IMR-90 (cell line): ENCODE data around the gene PXDC1. TPM values are rescaled to one million over a fixed set of nuclear protein-coding genes. Genes with fewer than 3 reads are reported as not detected.

Source experiments
- ATAC-seq: fragments of 200-7000 bp; cut with Tn5 transposase; 2 replicates; pipeline ENCODE4 v1.9.1; 2020; ENCODE audit warnings: low read depth, mild to moderate bottlenecking, moderate library complexity
- BruUV-seq: library from RNA; stranded (reverse); fragments of 400-500 nt; replicated peaks from 2 replicates; lab custom pipeline; 2021; lab: Mats Ljungman, UMichigan
- CTCF ChIA-PET: fragments of 300-600 bp; formaldehyde crosslinking; extraction: SDS; loops from one replicate; lab custom pipeline; 2021; ENCODE audit warnings: antibody characterized with exemption; lab: Yijun Ruan, JAX
- POLR2A ChIA-PET: fragments of 300-600 bp; sonication (Branson Sonifier 250); formaldehyde crosslinking; loops from one replicate; lab custom pipeline; 2022; ENCODE audit warnings: antibody characterized with exemption; ENCODE audit not compliant: unreplicated experiment; lab: Charles Lee
- DNase-seq: peaks from one replicate; pipeline ENCODE4 v3.0.0; 2013
- H2AFZ ChIP-seq: replicated peaks from 2 replicates; pipeline ENCODE3; 2013; ENCODE audit warnings: low read length, mild to moderate bottlenecking; ENCODE audit not compliant: poor library complexity
- H2AK5ac ChIP-seq: 2 replicates; pipeline ENCODE4 v1.6.1; 2013; ENCODE audit warnings: low read depth, low read length, inconsistent platforms
- H2AK9ac ChIP-seq: replicated peaks from 2 replicates; pipeline ENCODE3; 2013; ENCODE audit warnings: mild to moderate bottlenecking, low read depth, low read length, moderate library complexity; ENCODE audit not compliant: poor library complexity
- H2BK120ac ChIP-seq: 2 replicates; pipeline ENCODE4 v1.6.1; 2013; ENCODE audit warnings: low read depth, low read length, inconsistent platforms
- H2BK15ac ChIP-seq: 3 replicates; pipeline ENCODE4 v1.6.1; 2013; ENCODE audit warnings: low read depth, low read length, inconsistent platforms
- H2BK20ac ChIP-seq: 2 replicates; pipeline ENCODE4 v1.6.1; 2013; ENCODE audit warnings: low read depth, mild to moderate bottlenecking, inconsistent platforms, low read length, moderate library complexity
- H2BK5ac ChIP-seq: 2 replicates; pipeline ENCODE4 v1.6.1; 2013; ENCODE audit warnings: mild to moderate bottlenecking, low read depth, low read length, inconsistent platforms; ENCODE audit not compliant: poor library complexity, severe bottlenecking
- H3K14ac ChIP-seq: replicated peaks from 2 replicates; pipeline ENCODE4 v1.6.1; 2013; ENCODE audit warnings: low read depth, low read length, inconsistent platforms
- H3K18ac ChIP-seq: 2 replicates; pipeline ENCODE4 v1.6.1; 2013; ENCODE audit warnings: low read depth, low read length, control low read depth
- H3K23ac ChIP-seq: 2 replicates; pipeline ENCODE4 v1.6.1; 2013; ENCODE audit warnings: low read depth, low read length, inconsistent platforms
- H3K27ac ChIP-seq: 2 replicates; pipeline ENCODE4 v1.5.1; 2013; ENCODE audit warnings: mild to moderate bottlenecking, control low read depth, low read length; ENCODE audit not compliant: insufficient read depth
- H3K27me3 ChIP-seq: 2 replicates; pipeline ENCODE4 v1.6.1; 2013; ENCODE audit warnings: low read length; ENCODE audit not compliant: control insufficient read depth, insufficient read depth
- H3K36me3 ChIP-seq: 2 replicates; pipeline ENCODE4 v1.6.1; 2013; ENCODE audit warnings: low read length, mixed read lengths; ENCODE audit not compliant: control insufficient read depth, insufficient read depth
- H3K4ac ChIP-seq: 2 replicates; pipeline ENCODE4 v1.6.1; 2013; ENCODE audit warnings: low read depth, low read length, inconsistent platforms
- H3K4me1 ChIP-seq: 2 replicates; pipeline ENCODE4 v1.6.1; 2013; ENCODE audit warnings: low read length, mixed read lengths; ENCODE audit not compliant: control insufficient read depth, insufficient read depth
- H3K4me2 ChIP-seq: 2 replicates; pipeline ENCODE4 v1.6.1; 2013; ENCODE audit warnings: low read depth, mild to moderate bottlenecking, control low read depth, low read length, moderate library complexity
- H3K4me3 ChIP-seq: 2 replicates; pipeline ENCODE4 v1.5.1; 2013; ENCODE audit warnings: low read depth, mild to moderate bottlenecking, control low read depth, low read length, moderate library complexity; ENCODE audit not compliant: insufficient read depth
- H3K56ac ChIP-seq: 2 replicates; pipeline ENCODE4 v1.6.1; 2013; ENCODE audit warnings: low read length, inconsistent platforms; ENCODE audit not compliant: insufficient read depth; ENCODE audit errors: extremely low read depth
- H3K79me1 ChIP-seq, 2 experiments: 2 replicates each; pipeline ENCODE4 v1.6.1; 2013; ENCODE audit warnings: low read length in 2 of 2, inconsistent platforms in 1 of 2, low read depth in 1 of 2
- H3K9ac ChIP-seq: 2 replicates; pipeline ENCODE4 v1.6.1; 2013; ENCODE audit warnings: low read depth, low read length, control low read depth
- H3K9me1 ChIP-seq: 2 replicates; pipeline ENCODE4 v1.6.1; 2013; ENCODE audit warnings: low read length, inconsistent platforms; ENCODE audit not compliant: insufficient read depth
- H3K9me3 ChIP-seq: 2 replicates; pipeline ENCODE4 v1.6.1; 2013; ENCODE audit warnings: low read length; ENCODE audit not compliant: control insufficient read depth, insufficient read depth
- H4K20me1 ChIP-seq: 2 replicates; pipeline ENCODE4 v1.6.1; 2013; ENCODE audit warnings: low read length, inconsistent platforms; ENCODE audit not compliant: insufficient read depth
- H4K5ac ChIP-seq: 2 replicates; pipeline ENCODE4 v1.6.1; 2013; ENCODE audit warnings: mild to moderate bottlenecking, low read depth, low read length, control low read depth
- H4K8ac ChIP-seq, 2 experiments: 2 replicates each; pipeline ENCODE4 v1.6.1; 2013; ENCODE audit warnings: low read depth in 2 of 2, low read length in 2 of 2, control low read depth in 1 of 2, inconsistent platforms in 1 of 2
- H4K91ac ChIP-seq: 2 replicates; pipeline ENCODE4 v1.6.1; 2013; ENCODE audit warnings: low read depth, low read length, inconsistent platforms; ENCODE audit not compliant: insufficient read depth
- BHLHE40 ChIP-seq: fragments of 150-350 bp; IDR thresholded peaks from 2 replicates; pipeline ENCODE4 v1.6.1; 2016; ENCODE audit warnings: mild to moderate bottlenecking, low read depth, low read length
- CHD1 ChIP-seq: IDR thresholded peaks from 2 replicates; pipeline ENCODE4 v1.6.1; 2012; ENCODE audit warnings: low read depth, low read length, improper control_type of control experiment
- FOS ChIP-seq: fragments of 150-350 bp; IDR thresholded peaks from 2 replicates; pipeline ENCODE4 v1.6.1; 2016; ENCODE audit warnings: low read depth, low read length
- MAZ ChIP-seq: IDR thresholded peaks from 2 replicates; pipeline ENCODE4 v1.6.1; 2012; ENCODE audit warnings: low read depth, mild to moderate bottlenecking, low read length, improper control_type of control experiment, moderate library complexity, borderline replicate concordance
- MXI1 ChIP-seq: IDR thresholded peaks from 2 replicates; pipeline ENCODE4 v1.6.1; 2012; ENCODE audit warnings: low read depth, mild to moderate bottlenecking, low read length, moderate library complexity, borderline replicate concordance
- POLR2A ChIP-seq: IDR thresholded peaks from 2 replicates; pipeline ENCODE4 v1.6.1; 2012; ENCODE audit warnings: mild to moderate bottlenecking, low read depth, low read length
- RAD21 ChIP-seq: IDR thresholded peaks from 2 replicates; pipeline ENCODE4 v1.6.1; 2012; ENCODE audit warnings: low read length, improper control_type of control experiment
- SMC3 ChIP-seq: fragments of 150-350 bp; IDR thresholded peaks from 2 replicates; pipeline ENCODE4 v1.6.1; 2016; ENCODE audit warnings: low read depth, mild to moderate bottlenecking, antibody characterized with exemption, low read length, moderate library complexity
- WGBS, 2 experiments: methylation state at CpG; one replicate each; pipeline versions ENCODE4 v1.1.5 to v1.1.7; 2013; ENCODE audit warnings: missing lambda C conversion rate in 2 of 2; ENCODE audit not compliant: insufficient read length in 1 of 2; ENCODE audit errors: extremely low coverage in 2 of 2; 5-methylcytosine and 5-hydroxymethylcytosine counted together
- dilution Hi-C: fragments of 300-500 bp; cut with HindIII; formaldehyde crosslinking; loops from one replicate; pipeline ENCODE4 v1.14.3; 2018; ENCODE audit warnings: low sequenced_read_pairs; ENCODE audit not compliant: unreplicated experiment
- in situ Hi-C: fragments of 300-500 bp; cut with MboI; formaldehyde crosslinking; loops from 3 replicates; pipeline ENCODE4 v1.14.3; 2019; ENCODE audit warnings: low sequenced_read_pairs, inconsistent platforms, mixed read lengths
- intact Hi-C: fragments of 100-400 bp; cut with micrococcal nuclease; formaldehyde crosslinking; loops from 2 replicates; pipeline ENCODE4 v1.10.0; 2022
- polyA plus RNA-seq, 3 experiments: library from polyadenylated mRNA; depleted of rRNA; stranded (reverse); fragments of >200 nt; gene quantifications; 2 replicates each; pipeline ENCODE4 v1.2.3, GENCODE V29; 2012; ENCODE audit warnings: low replicate concordance in 1 of 3
- total RNA-seq: library from RNA; depleted of rRNA; stranded (reverse); fragments of >200 nt; gene quantifications from 2 replicates; pipeline ENCODE4 v1.2.3, GENCODE V29; 2012
- TF ChIP-seq, protein P1 (sequence below): fragments of 150-350 bp; IDR thresholded peaks from 2 replicates; pipeline ENCODE4 v1.6.1; 2016; ENCODE audit warnings: low read depth, mild to moderate bottlenecking, low read length, moderate library complexity, borderline replicate concordance
- TF ChIP-seq, protein P2 (sequence below): fragments of 150-350 bp; IDR thresholded peaks from 2 replicates; pipeline ENCODE4 v1.6.1; 2017; ENCODE audit warnings: mild to moderate bottlenecking, antibody characterized with exemption, low read length, low read depth

Gene PXDC1
- total and polyA plus RNA-seq, 2 of the 4 experiments (the other 2 are of a cell fraction) = 63.3 to 72.2 TPM

DNA sequence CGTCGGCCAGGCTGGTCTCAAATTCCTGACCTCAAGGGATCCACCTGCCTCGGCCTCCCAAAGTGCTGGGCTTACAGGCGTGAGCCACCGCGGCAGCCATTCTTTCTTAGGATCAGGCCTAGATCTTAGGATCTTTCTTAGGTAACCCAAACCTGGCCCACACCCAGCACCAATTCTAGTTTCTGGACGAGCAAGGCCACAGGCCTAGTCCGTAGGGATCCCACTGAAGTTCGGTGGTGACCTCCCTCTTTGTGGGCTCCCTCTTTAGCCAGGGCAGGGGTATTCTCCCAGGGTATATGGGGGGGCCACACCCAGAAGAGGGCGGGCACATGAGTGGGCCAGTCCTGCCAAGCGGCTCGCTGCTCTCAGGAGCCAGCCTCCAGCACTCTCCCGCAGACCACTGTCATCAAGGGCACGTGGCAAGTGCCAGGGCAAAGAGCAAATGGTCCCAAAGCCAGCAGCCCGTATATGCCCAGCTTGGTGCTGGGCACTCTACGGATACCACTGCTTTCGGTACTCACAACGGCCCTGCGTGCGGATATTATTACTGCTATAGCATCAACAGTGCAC lies 6.5 kb downstream of the PXDC1 start:
- no peak overlapping the region for H2BK15ac ChIP-seq
- H2AFZ ChIP-seq = no peak overlapping the region
- WGBS, 2 experiments = 93% methylated on average over 13 of the region's 20 CpGs; no CpG with 5 or more reads in 1 of the 2 experiments
- H3K4me1 ChIP-seq = peaks cover 42% of the 10 kb centered on the region
- H3K4me3 ChIP-seq = no peak overlapping the region
- no TSS peak for BruUV-seq
- no peak overlapping the region for H2AK9ac ChIP-seq
- H4K20me1 ChIP-seq = peaks cover 100% of the 10 kb centered on the region
- H2AK5ac ChIP-seq = no peak overlapping the region
- peaks cover 5 to 82% of the 10 kb centered on the region in 2 experiments; a peak in 3 of 4 replicates for H3K79me1 ChIP-seq
- in situ Hi-C loops (loop anchor here (5.0 to 25.0 kb wide), 4 partner anchors 102 to 608 kb away; partner anchors contain the start of gene FAM50B), intact Hi-C loops (loop anchor here (10.0 kb wide), 1 partner anchor 410 kb away; no protein-coding TSS in a partner anchor), dilution Hi-C loops (no loop called here)
- no peak overlapping the region for H4K8ac ChIP-seq
- peaks cover 31% of the 10 kb centered on the region for H3K9me1 ChIP-seq
- no peak overlapping the region for H3K23ac ChIP-seq
- TF ChIP-seq, protein P1, sequence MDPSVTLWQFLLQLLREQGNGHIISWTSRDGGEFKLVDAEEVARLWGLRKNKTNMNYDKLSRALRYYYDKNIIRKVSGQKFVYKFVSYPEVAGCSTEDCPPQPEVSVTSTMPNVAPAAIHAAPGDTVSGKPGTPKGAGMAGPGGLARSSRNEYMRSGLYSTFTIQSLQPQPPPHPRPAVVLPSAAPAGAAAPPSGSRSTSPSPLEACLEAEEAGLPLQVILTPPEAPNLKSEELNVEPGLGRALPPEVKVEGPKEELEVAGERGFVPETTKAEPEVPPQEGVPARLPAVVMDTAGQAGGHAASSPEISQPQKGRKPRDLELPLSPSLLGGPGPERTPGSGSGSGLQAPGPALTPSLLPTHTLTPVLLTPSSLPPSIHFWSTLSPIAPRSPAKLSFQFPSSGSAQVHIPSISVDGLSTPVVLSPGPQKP = no peak
- TF ChIP-seq POLR2A (no peak), BHLHE40 (no peak), SMC3 (no peak), FOS (no peak), CHD1 (no peak), MXI1 (no peak), RAD21 (no peak), MAZ (no peak)
- TF ChIP-seq, protein P2, sequence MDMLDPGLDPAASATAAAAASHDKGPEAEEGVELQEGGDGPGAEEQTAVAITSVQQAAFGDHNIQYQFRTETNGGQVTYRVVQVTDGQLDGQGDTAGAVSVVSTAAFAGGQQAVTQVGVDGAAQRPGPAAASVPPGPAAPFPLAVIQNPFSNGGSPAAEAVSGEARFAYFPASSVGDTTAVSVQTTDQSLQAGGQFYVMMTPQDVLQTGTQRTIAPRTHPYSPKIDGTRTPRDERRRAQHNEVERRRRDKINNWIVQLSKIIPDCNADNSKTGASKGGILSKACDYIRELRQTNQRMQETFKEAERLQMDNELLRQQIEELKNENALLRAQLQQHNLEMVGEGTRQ = no peak
- H3K56ac ChIP-seq = no peak overlapping the region
- no peak overlapping the region for H4K91ac ChIP-seq
- no peaks in the 10 kb centered on the region for H3K27me3 ChIP-seq
- no peak overlapping the region for H2BK5ac ChIP-seq
- no peak overlapping the region for H3K4me2 ChIP-seq
- peaks cover 9% of the 10 kb centered on the region; the same call in 1 of the 2 replicates for H3K36me3 ChIP-seq
- no peak overlapping the region for H3K27ac ChIP-seq
- no peak overlapping the region for H2BK120ac ChIP-seq
- POLR2A ChIA-PET = no interaction called here
- H3K9ac ChIP-seq = no peak overlapping the region
- no peak overlapping the region for H3K18ac ChIP-seq
- DNase-seq (no peak), ATAC-seq (no peak)
- H3K4ac ChIP-seq = no peak overlapping the region
- H2BK20ac ChIP-seq = no peak overlapping the region
- H3K9me3 ChIP-seq = no peaks in the 10 kb centered on the region
- CTCF ChIA-PET = no interaction called here
- no peak overlapping the region for H3K14ac ChIP-seq
- no peak overlapping the region for H4K5ac ChIP-seq
